Cardiac muscle cell (in vitro differentiated cells and primary cell): ENCODE measurements around the gene PALS2. TPM values are rescaled to one million over a fixed set of nuclear protein-coding genes. Genes with fewer than 3 reads are reported as not detected.

Experiments
- DNase-seq, 2 donors: peaks; one replicate each; pipeline versions ENCODE4 v3.0.0 to v3.0.0-alpha.2; 2010 to 2017; ENCODE audit warnings: low read depth in 1 of 2, low spot score in 1 of 2
- H3K27ac ChIP-seq: fragments of 200-600 bp; sonication (generic); 2 replicates; pipeline ENCODE4 v1.5.1; 2016
- H3K27me3 ChIP-seq: fragments of 200-600 bp; sonication (generic); 2 replicates; pipeline ENCODE4 v1.6.0; 2016; ENCODE audit warnings: control low read depth
- H3K36me3 ChIP-seq: fragments of 200-600 bp; sonication (generic); 2 replicates; pipeline ENCODE4 v1.5.1; 2016; ENCODE audit warnings: control low read depth
- H3K4me1 ChIP-seq: fragments of 200-600 bp; sonication (generic); 2 replicates; pipeline ENCODE4 v1.8.1; 2017; ENCODE audit warnings: low read depth, mild to moderate bottlenecking, mixed run types
- H3K4me3 ChIP-seq: fragments of 200-600 bp; sonication (generic); 2 replicates; pipeline ENCODE4 v1.5.1; 2016; ENCODE audit warnings: mild to moderate bottlenecking
- H3K9me3 ChIP-seq: fragments of 200-600 bp; sonication (generic); 2 replicates; pipeline ENCODE4 v1.5.1; 2017; ENCODE audit warnings: low read depth, mild to moderate bottlenecking, control low read depth
- polyA plus RNA-seq: library from polyadenylated mRNA; unstranded; fragments of >200 nt; fragmentation: Nextera tagmentation; extraction: Ambion mirVana; gene quantifications from 2 replicates; pipeline ENCODE4 v1.2.1, GENCODE V29; 2016
- total RNA-seq: library from RNA; depleted of rRNA; stranded (reverse); fragments of >200 nt; gene quantifications from 2 replicates; pipeline ENCODE4 v1.2.3, GENCODE V29; 2016
- TF ChIP-seq, protein P1 (sequence below): IDR thresholded peaks from 2 replicates; pipeline ENCODE4 v1.5.1; 2012; ENCODE audit warnings: low read depth, mild to moderate bottlenecking, low read length

PALS2 gene, protein sequence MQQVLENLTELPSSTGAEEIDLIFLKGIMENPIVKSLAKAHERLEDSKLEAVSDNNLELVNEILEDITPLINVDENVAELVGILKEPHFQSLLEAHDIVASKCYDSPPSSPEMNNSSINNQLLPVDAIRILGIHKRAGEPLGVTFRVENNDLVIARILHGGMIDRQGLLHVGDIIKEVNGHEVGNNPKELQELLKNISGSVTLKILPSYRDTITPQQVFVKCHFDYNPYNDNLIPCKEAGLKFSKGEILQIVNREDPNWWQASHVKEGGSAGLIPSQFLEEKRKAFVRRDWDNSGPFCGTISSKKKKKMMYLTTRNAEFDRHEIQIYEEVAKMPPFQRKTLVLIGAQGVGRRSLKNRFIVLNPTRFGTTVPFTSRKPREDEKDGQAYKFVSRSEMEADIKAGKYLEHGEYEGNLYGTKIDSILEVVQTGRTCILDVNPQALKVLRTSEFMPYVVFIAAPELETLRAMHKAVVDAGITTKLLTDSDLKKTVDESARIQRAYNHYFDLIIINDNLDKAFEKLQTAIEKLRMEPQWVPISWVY
- 10.9 and 11.7 TPM in 2 replicates for total RNA-seq
- polyA plus RNA-seq: 9.5 and 13.9 TPM in 2 replicates

DNA sequence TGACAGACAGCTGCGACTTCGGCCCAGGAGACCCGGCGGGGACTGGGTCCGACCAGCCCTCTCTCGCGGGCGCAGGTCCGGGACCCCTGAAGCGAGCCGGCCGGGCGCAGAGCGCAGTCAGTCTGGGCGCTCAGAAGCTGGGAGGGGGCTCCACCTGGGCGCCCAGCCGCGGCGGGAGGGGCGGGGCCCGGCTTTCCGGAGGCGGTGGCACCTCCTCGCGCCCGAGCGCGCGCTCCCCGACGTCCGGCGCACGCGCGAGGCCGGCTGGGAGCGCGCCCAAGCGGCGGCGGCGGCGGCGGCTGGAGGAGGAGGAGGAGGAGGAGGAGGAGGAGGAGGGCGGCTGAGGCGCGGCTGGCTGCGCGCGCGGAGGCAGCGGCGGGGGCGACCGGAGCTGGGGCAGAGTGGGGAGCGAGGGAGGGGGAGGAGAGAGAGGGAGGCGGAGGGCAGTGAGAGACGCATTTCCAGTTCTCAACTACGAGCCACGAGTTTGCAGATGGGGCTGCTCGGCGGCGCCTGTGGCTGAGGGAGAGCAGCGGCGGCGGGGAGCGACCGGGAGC is at the start of gene PALS2:
PALS2 (plus strand) TSS at position 456 of the 557 bp plus-strand sequence. CDS start 50,216 bp downstream, outside the sequence.
- peak within 1 kb of the TSS; percentile 83 for H3K4me3 ChIP-seq
- peak; percentile 85 to 87 for DNase-seq
- H3K27ac ChIP-seq: peak within 1 kb of the TSS; percentile 42
- no peaks in the 10 kb centered on the region for H3K27me3 ChIP-seq
- TF ChIP-seq, protein P1, sequence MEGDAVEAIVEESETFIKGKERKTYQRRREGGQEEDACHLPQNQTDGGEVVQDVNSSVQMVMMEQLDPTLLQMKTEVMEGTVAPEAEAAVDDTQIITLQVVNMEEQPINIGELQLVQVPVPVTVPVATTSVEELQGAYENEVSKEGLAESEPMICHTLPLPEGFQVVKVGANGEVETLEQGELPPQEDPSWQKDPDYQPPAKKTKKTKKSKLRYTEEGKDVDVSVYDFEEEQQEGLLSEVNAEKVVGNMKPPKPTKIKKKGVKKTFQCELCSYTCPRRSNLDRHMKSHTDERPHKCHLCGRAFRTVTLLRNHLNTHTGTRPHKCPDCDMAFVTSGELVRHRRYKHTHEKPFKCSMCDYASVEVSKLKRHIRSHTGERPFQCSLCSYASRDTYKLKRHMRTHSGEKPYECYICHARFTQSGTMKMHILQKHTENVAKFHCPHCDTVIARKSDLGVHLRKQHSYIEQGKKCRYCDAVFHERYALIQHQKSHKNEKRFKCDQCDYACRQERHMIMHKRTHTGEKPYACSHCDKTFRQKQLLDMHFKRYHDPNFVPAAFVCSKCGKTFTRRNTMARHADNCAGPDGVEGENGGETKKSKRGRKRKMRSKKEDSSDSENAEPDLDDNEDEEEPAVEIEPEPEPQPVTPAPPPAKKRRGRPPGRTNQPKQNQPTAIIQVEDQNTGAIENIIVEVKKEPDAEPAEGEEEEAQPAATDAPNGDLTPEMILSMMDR: no peak
- peaks cover 18% of the 10 kb centered on the region for H3K4me1 ChIP-seq
- H3K36me3 ChIP-seq: no peaks in the 10 kb centered on the region
- no peaks in the 10 kb centered on the region for H3K9me3 ChIP-seq

DNA sequence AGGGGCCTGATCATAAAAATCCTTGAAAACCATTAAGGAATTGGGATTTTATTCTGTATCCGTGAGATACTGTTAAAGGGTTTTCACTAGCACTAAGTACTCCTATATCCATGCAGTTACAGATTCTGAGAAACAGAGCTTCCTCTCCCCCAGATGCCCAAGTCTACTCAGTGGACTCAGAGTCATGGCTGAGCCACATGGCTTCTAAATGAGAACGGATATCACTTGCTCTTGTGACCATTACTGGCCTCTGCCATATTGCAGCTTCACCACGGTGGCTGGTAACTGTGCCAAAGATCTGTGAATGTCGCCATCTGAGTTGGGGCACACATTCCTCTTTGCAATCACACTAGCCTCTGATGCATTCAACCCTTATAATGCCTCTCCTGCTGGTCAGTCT is 42.0 kb upstream of the PALS2 start:
- Histone ChIP-seq H3K27ac (no peak overlapping the region), H3K27me3 (no peaks in the 10 kb centered on the region), H3K4me1 (no peaks in the 10 kb centered on the region), H3K36me3 (no peaks in the 10 kb centered on the region), H3K4me3 (no peak overlapping the region), H3K9me3 (no peaks in the 10 kb centered on the region)
- TF ChIP-seq, protein P1: no peak
- no peak for DNase-seq

GRCh38 chr7:24536682-24537081 is 36.6 kb upstream of the PALS2 start:
- Histone ChIP-seq H3K27me3 (no peaks in the 10 kb centered on the region), H3K9me3 (no peaks in the 10 kb centered on the region), H3K27ac (no peak overlapping the region), H3K4me1 (no peaks in the 10 kb centered on the region), H3K36me3 (no peaks in the 10 kb centered on the region), H3K4me3 (no peak overlapping the region)
- no peak for DNase-seq
- TF ChIP-seq, protein P1: no peak

GRCh38 chr7:24540956-24541355 is 32.3 kb upstream of the PALS2 start:
- Histone ChIP-seq H3K4me1 (no peaks in the 10 kb centered on the region), H3K27me3 (no peaks in the 10 kb centered on the region), H3K27ac (no peak overlapping the region), H3K36me3 (no peaks in the 10 kb centered on the region), H3K4me3 (no peak overlapping the region), H3K9me3 (no peaks in the 10 kb centered on the region)
- TF ChIP-seq, protein P1: no peak
- no peak for DNase-seq

GRCh38 chr7:24545215-24545614 is 28.0 kb upstream of the PALS2 start:
- Histone ChIP-seq H3K4me3 (no peak overlapping the region), H3K27ac (no peak overlapping the region), H3K36me3 (no peaks in the 10 kb centered on the region), H3K9me3 (no peaks in the 10 kb centered on the region), H3K4me1 (no peaks in the 10 kb centered on the region), H3K27me3 (no peaks in the 10 kb centered on the region)
- TF ChIP-seq, protein P1: no peak
- no peak for DNase-seq
